HepG2 (cell line): Measurements from ENCODE around the gene RABL6. TPM values are rescaled to one million over a fixed set of nuclear protein-coding genes. Genes with fewer than 3 reads are reported as not detected.

Experiments
- ARNTL ChIP-seq: sonication (generic); formaldehyde crosslinking; IDR thresholded peaks from 2 replicates; pipeline ENCODE4 v1.4.0; 2020; ENCODE audit warnings: mild to moderate bottlenecking, missing genetic modification reagents
- ATF7-NPFF ChIP-seq: sonication (generic); formaldehyde crosslinking; IDR thresholded peaks from 2 replicates; pipeline ENCODE4 v1.8.1; 2023; ENCODE audit warnings: mild to moderate bottlenecking, low read depth, missing genetic modification reagents, moderate library complexity
- CENPT ChIP-seq: sonication (generic); formaldehyde crosslinking; IDR thresholded peaks from 2 replicates; pipeline ENCODE4 v1.8.0; 2022; ENCODE audit warnings: low read depth, mild to moderate bottlenecking, moderate library complexity, missing genetic modification reagents
- EZH2 ChIP-seq: conservative IDR thresholded peaks from 2 replicates; pipeline ENCODE4 v1.6.1; 2012; ENCODE audit warnings: mild to moderate bottlenecking, low read depth, low read length, moderate library complexity
- GTF3A ChIP-seq: sonication (generic); formaldehyde crosslinking; conservative IDR thresholded peaks from 2 replicates; pipeline ENCODE4 v1.4.0; 2020; ENCODE audit warnings: mild to moderate bottlenecking, missing genetic modification reagents
- HDAC6 ChIP-seq: fragments of 200-600 bp; sonication (generic); IDR thresholded peaks from 2 replicates; pipeline ENCODE4 v1.7.0; 2017; ENCODE audit warnings: mild to moderate bottlenecking, antibody characterized with exemption, low read length, low read depth
- HNRNPL ChIP-seq: fragments of 200-400 bp; formaldehyde crosslinking; IDR thresholded peaks from 2 replicates; pipeline ENCODE4 v1.6.1; 2017; ENCODE audit warnings: mild to moderate bottlenecking, low read depth, low read length
- IKZF1 ChIP-seq: fragments of 450-650 bp; IDR thresholded peaks from 2 replicates; pipeline ENCODE4 v1.7.1; 2016
- MAFF ChIP-seq: IDR thresholded peaks from 2 replicates; pipeline ENCODE4 v1.6.1; 2011; ENCODE audit warnings: low read depth, low read length, improper control_type of control experiment
- NR2F2 ChIP-seq: IDR thresholded peaks from 2 replicates; pipeline ENCODE4 v1.6.1; 2012; ENCODE audit warnings: low read depth, inconsistent platforms, borderline replicate concordance
- SMC3 ChIP-seq: IDR thresholded peaks from 2 replicates; pipeline ENCODE4 v1.6.1; 2011; ENCODE audit warnings: low read length, improper control_type of control experiment
- SP1 ChIP-seq, 2 experiments: fragments of 450-650 bp in 1 of 2; sonication (generic) in 1 of 2; formaldehyde crosslinking in 1 of 2; IDR thresholded peaks; 2 replicates each; pipeline versions ENCODE4 v1.4.0 to v1.6.1; 2016 to 2020; ENCODE audit warnings: missing genetic modification reagents in 1 of 2
- TGIF2 ChIP-seq: IDR thresholded peaks from 2 replicates; pipeline ENCODE4 v1.6.1; 2016; ENCODE audit warnings: control low read depth, missing compliant biosample characterization
- ZBTB7B ChIP-seq: sonication (generic); formaldehyde crosslinking; IDR thresholded peaks from 2 replicates; pipeline ENCODE4 v1.4.0; 2020; ENCODE audit warnings: missing genetic modification reagents
- ZFX ChIP-seq: sonication (generic); formaldehyde crosslinking; IDR thresholded peaks from 2 replicates; pipeline ENCODE4 v1.4.0; 2020; ENCODE audit warnings: mild to moderate bottlenecking, low read depth, missing genetic modification reagents, moderate library complexity
- ZKSCAN8 ChIP-seq: IDR thresholded peaks from 2 replicates; pipeline ENCODE4 v1.6.1; 2016; ENCODE audit warnings: borderline replicate concordance, missing genetic modification reagents, missing compliant biosample characterization
- ZNF564 ChIP-seq: sonication (generic); formaldehyde crosslinking; IDR thresholded peaks from 2 replicates; pipeline ENCODE4 v1.8.1; 2023; ENCODE audit warnings: mild to moderate bottlenecking, missing genetic modification reagents
- ZNF850 ChIP-seq: sonication (generic); formaldehyde crosslinking; conservative IDR thresholded peaks from 2 replicates; pipeline ENCODE4 v1.9.0; 2021; ENCODE audit warnings: mild to moderate bottlenecking, missing genetic modification reagents
- ZSCAN20 ChIP-seq: sonication (generic); formaldehyde crosslinking; IDR thresholded peaks from 2 replicates; pipeline ENCODE4 v1.4.0; 2020; ENCODE audit warnings: missing genetic modification reagents, mild to moderate bottlenecking, borderline replicate concordance
- polyA plus RNA-seq, 8 experiments: library from polyadenylated mRNA; depleted of rRNA in 3 of 8; stranded (reverse) in 7 of 8; unstranded in 1 of 8; fragments of >200 nt; fragmentation: Illumina TruSeq in 4 of 8; extraction: Trizol in 4 of 8; gene quantifications; 2 replicates each; pipeline versions ENCODE4 v1.2.1 to v1.2.3, GENCODE V29; 2011 to 2016; ENCODE audit warnings: low read depth in 4 of 8, missing spikeins in 1 of 8, mixed read lengths in 1 of 8; ENCODE audit not compliant: insufficient read depth in 1 of 8
- total RNA-seq, 5 experiments: library from RNA; depleted of rRNA; stranded (reverse); fragments of >200 nt; fragmentation: Illumina TruSeq; extraction: Trizol; gene quantifications; 2 replicates each; pipeline ENCODE4 v1.2.3, GENCODE V29; 2016; ENCODE audit warnings: low read depth in 1 of 5
- TF ChIP-seq, protein P1 (sequence below): IDR thresholded peaks from 2 replicates; pipeline ENCODE4 v1.6.1; 2016; ENCODE audit warnings: low read depth
- TF ChIP-seq, protein P2 (sequence below): sonication (generic); formaldehyde crosslinking; IDR thresholded peaks from 2 replicates; pipeline ENCODE4 v1.8.0; 2022; ENCODE audit warnings: missing genetic modification reagents, mild to moderate bottlenecking, borderline replicate concordance
- TF ChIP-seq, protein P3 (sequence below): IDR thresholded peaks from 2 replicates; pipeline ENCODE4 v1.6.1; 2018; ENCODE audit warnings: missing genetic modification reagents, mild to moderate bottlenecking, missing compliant biosample characterization
- TF ChIP-seq, protein P4 (sequence below): sonication (generic); formaldehyde crosslinking; IDR thresholded peaks from 2 replicates; pipeline ENCODE4 v1.4.0; 2020; ENCODE audit warnings: missing genetic modification reagents
- TF ChIP-seq, protein P5 (sequence below): sonication (generic); formaldehyde crosslinking; IDR thresholded peaks from 2 replicates; pipeline ENCODE4 v1.9.0; 2022; ENCODE audit warnings: low read depth, missing genetic modification reagents

The RABL6 gene
- total and polyA plus RNA-seq, 2 of the 13 experiments (the other 11 are each of a cell fraction or from before 2014, with no cell fraction given), result 81.5 to 125 TPM

DNA sequence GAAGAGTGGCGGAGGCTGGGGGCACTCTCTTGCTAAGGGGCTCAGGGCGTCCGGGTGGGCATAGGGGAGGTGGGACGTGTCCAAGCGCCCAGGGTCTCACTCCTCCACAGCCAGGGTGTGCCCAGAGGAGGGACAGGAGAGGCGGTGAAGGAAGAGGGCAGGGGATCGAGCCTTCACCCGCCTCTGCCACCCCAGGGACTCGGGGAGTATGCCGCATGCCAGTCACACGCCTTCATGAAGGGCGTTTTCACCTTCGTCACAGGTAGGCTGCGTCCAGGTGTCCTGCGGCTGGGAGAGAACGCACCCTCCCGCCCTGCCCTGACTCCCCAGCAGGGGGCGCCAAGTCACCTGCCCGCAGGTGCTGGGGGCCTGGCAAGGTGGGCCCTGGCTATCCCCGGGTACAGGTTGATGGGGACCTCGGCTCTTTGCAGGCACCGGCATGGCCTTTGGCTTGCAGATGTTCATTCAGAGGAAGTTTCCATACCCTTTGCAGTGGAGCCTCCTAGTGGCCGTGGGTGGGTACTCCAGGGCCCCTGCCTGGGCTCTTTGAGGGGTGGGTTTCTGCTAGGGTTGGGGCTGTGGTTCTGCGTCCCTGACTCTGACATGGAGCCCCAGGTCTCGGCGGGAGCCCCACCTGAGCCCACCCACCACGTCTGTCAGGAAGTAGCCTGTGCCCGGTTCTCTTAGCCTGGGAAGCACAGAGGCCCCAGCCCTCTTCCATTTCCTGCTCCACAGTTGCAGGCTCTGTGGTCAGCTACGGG lies 16.1 kb upstream of the RABL6 start (continued):
- TF ChIP-seq ATF7-NPFF (CRISPR knock-in tag), result peak; percentile 57
- TF ChIP-seq ZSCAN20 (CRISPR knock-in tag), result no peak
- TF ChIP-seq ZNF850 (CRISPR knock-in tag), result no peak
- peak; percentile 65; the same call in 1 of the 2 replicates for TF ChIP-seq ZFX (CRISPR knock-in tag)
- no peak for TF ChIP-seq SP1 (IDR thresholded peaks at IDR 0.05)
- TF ChIP-seq SP1 (CRISPR knock-in tag; IDR thresholded peaks at IDR 0.05), result no peak
- no peak for TF ChIP-seq NR2F2
- TF ChIP-seq, protein P1, sequence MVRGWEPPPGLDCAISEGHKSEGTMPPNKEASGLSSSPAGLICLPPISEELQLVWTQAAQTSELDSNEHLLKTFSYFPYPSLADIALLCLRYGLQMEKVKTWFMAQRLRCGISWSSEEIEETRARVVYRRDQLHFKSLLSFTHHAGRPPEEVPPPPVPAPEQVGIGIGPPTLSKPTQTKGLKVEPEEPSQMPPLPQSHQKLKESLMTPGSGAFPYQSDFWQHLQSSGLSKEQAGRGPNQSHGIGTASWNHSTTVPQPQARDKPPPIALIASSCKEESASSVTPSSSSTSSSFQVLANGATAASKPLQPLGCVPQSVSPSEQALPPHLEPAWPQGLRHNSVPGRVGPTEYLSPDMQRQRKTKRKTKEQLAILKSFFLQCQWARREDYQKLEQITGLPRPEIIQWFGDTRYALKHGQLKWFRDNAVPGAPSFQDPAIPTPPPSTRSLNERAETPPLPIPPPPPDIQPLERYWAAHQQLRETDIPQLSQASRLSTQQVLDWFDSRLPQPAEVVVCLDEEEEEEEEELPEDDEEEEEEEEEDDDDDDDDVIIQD (CRISPR knock-in tag), result no peak
- TF ChIP-seq ARNTL, result no peak
- TF ChIP-seq IKZF1, result no peak
- no peak for TF ChIP-seq HDAC6
- TF ChIP-seq CENPT, result no peak
- TF ChIP-seq ZKSCAN8 (CRISPR knock-in tag), result no peak
- no peak for TF ChIP-seq MAFF
- peak; percentile 91 for TF ChIP-seq HNRNPL
- TF ChIP-seq EZH2, result no peak
- TF ChIP-seq, protein P2, sequence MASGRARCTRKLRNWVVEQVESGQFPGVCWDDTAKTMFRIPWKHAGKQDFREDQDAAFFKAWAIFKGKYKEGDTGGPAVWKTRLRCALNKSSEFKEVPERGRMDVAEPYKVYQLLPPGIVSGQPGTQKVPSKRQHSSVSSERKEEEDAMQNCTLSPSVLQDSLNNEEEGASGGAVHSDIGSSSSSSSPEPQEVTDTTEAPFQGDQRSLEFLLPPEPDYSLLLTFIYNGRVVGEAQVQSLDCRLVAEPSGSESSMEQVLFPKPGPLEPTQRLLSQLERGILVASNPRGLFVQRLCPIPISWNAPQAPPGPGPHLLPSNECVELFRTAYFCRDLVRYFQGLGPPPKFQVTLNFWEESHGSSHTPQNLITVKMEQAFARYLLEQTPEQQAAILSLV (CRISPR knock-in tag), result 0 out of 2 replicates have a peak, but pooled peaks have one; percentile 27
- TF ChIP-seq, protein P3, sequence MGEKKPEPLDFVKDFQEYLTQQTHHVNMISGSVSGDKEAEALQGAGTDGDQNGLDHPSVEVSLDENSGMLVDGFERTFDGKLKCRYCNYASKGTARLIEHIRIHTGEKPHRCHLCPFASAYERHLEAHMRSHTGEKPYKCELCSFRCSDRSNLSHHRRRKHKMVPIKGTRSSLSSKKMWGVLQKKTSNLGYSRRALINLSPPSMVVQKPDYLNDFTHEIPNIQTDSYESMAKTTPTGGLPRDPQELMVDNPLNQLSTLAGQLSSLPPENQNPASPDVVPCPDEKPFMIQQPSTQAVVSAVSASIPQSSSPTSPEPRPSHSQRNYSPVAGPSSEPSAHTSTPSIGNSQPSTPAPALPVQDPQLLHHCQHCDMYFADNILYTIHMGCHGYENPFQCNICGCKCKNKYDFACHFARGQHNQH, result no peak; the same call in 1 of the 2 replicates
- no peak for TF ChIP-seq SMC3
- 0 out of 2 replicates have a peak, but pooled peaks have one; percentile 29 for TF ChIP-seq GTF3A
- no peak for TF ChIP-seq ZNF564
- TF ChIP-seq, protein P4, sequence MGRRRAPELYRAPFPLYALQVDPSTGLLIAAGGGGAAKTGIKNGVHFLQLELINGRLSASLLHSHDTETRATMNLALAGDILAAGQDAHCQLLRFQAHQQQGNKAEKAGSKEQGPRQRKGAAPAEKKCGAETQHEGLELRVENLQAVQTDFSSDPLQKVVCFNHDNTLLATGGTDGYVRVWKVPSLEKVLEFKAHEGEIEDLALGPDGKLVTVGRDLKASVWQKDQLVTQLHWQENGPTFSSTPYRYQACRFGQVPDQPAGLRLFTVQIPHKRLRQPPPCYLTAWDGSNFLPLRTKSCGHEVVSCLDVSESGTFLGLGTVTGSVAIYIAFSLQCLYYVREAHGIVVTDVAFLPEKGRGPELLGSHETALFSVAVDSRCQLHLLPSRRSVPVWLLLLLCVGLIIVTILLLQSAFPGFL (CRISPR knock-in tag), result no peak
- TF ChIP-seq ZBTB7B, result peak; percentile 54; the same call in 1 of the 2 replicates
- TF ChIP-seq, protein P5, sequence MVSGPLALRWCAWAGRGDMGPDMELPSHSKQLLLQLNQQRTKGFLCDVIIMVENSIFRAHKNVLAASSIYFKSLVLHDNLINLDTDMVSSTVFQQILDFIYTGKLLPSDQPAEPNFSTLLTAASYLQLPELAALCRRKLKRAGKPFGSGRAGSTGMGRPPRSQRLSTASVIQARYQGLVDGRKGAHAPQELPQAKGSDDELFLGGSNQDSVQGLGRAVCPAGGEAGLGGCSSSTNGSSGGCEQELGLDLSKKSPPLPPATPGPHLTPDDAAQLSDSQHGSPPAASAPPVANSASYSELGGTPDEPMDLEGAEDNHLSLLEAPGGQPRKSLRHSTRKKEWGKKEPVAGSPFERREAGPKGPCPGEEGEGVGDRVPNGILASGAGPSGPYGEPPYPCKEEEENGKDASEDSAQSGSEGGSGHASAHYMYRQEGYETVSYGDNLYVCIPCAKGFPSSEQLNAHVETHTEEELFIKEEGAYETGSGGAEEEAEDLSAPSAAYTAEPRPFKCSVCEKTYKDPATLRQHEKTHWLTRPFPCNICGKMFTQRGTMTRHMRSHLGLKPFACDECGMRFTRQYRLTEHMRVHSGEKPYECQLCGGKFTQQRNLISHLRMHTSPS (CRISPR knock-in tag), result no peak; the same call in 1 of the 2 replicates
- no peak; the same call in 1 of the 2 replicates for TF ChIP-seq TGIF2
